Caco-2 (cell line): ENCODE results near the gene PRG3. TPM values are rescaled to one million over a fixed set of nuclear protein-coding genes. Genes with fewer than 3 reads are reported as not detected.

Source experiments
- BruUV-seq: library from RNA; stranded (reverse); fragments of 400-500 nt; replicated peaks from 2 replicates; lab custom pipeline; 2021; lab: Mats Ljungman, UMichigan
- CTCF ChIA-PET: fragments of 300-600 bp; sonication (Branson Sonifier 250); formaldehyde crosslinking; loops from one replicate; lab custom pipeline; 2022; ENCODE audit warnings: antibody characterized with exemption; lab: Charles Lee
- POLR2A ChIA-PET: fragments of 300-600 bp; sonication (Branson Sonifier 250); formaldehyde crosslinking; loops from one replicate; lab custom pipeline; 2022; ENCODE audit warnings: antibody characterized with exemption; lab: Charles Lee
- DNase-seq, 2 experiments: peaks; one replicate each; pipeline versions ENCODE4 v3.0.0 to v3.0.0-alpha.2; 2020 to 2022
- H3K27me3 ChIP-seq: replicated peaks from 2 replicates; pipeline ENCODE4 v1.6.0; 2011; ENCODE audit warnings: low read length; ENCODE audit not compliant: control insufficient read depth, insufficient read depth
- H3K36me3 ChIP-seq: 2 replicates; pipeline ENCODE4 v1.5.1; 2011; ENCODE audit warnings: low read length; ENCODE audit not compliant: control insufficient read depth, insufficient read depth
- H3K4me1 ChIP-seq: fragments of 250-450 bp; sonication (Bioruptor Pico); 2 replicates; pipeline ENCODE4 v1.5.1; 2020; ENCODE audit warnings: mild to moderate bottlenecking
- H3K4me3 ChIP-seq: 2 replicates; pipeline ENCODE4 v1.5.1; 2011; ENCODE audit warnings: low read depth, mild to moderate bottlenecking, control low read depth, low read length
- H3K9me3 ChIP-seq: fragments of 250-450 bp; sonication (Bioruptor Pico); 2 replicates; pipeline ENCODE4 v1.5.1; 2020; ENCODE audit warnings: mild to moderate bottlenecking, moderate library complexity
- H3K27ac Mint-ChIP-seq: one replicate; pipeline ENCODE4 v1.8.0; 2022; ENCODE audit warnings: mixed read lengths; ENCODE audit not compliant: unreplicated experiment
- H3K27me3 Mint-ChIP-seq: one replicate; pipeline ENCODE4 v1.8.0; 2022; ENCODE audit warnings: mixed read lengths; ENCODE audit not compliant: insufficient read depth, unreplicated experiment
- H3K36me3 Mint-ChIP-seq: one replicate; pipeline ENCODE4 v1.8.0; 2022; ENCODE audit warnings: mild to moderate bottlenecking, mixed read lengths; ENCODE audit not compliant: insufficient read depth, unreplicated experiment
- H3K4me1 Mint-ChIP-seq: one replicate; pipeline ENCODE4 v1.8.0; 2022; ENCODE audit warnings: low read depth, mixed read lengths; ENCODE audit not compliant: unreplicated experiment
- H3K4me3 Mint-ChIP-seq: one replicate; pipeline ENCODE4 v1.8.0; 2022; ENCODE audit warnings: mild to moderate bottlenecking, moderate library complexity, mixed read lengths; ENCODE audit not compliant: unreplicated experiment
- H3K9me3 Mint-ChIP-seq: one replicate; pipeline ENCODE4 v1.8.0; 2022; ENCODE audit warnings: mixed read lengths; ENCODE audit not compliant: unreplicated experiment
- CTCF ChIP-seq, 2 experiments: fragments of 200-600 bp in 1 of 2; IDR thresholded peaks; 1 replicate in 1 of 2; 2 replicates in 1 of 2; pipeline versions ENCODE4 v1.5.1 to v1.8.0; 2011 to 2022; ENCODE audit warnings: antibody characterized with exemption in 1 of 2, control low read depth in 1 of 2, inconsistent platforms in 1 of 2, low read depth in 1 of 2, low read length in 1 of 2, mild to moderate bottlenecking in 1 of 2, moderate library complexity in 1 of 2; ENCODE audit not compliant: insufficient read depth in 1 of 2, severe bottlenecking in 1 of 2, unreplicated experiment in 1 of 2
- intact Hi-C: fragments of 100-400 bp; cut with micrococcal nuclease; formaldehyde crosslinking; loops from one replicate; pipeline ENCODE4 v1.10.0; 2022; ENCODE audit not compliant: unreplicated experiment
- total RNA-seq: library from RNA; stranded (reverse); gene quantifications from 2 replicates; pipeline ENCODE4 v1.2.3, GENCODE V29; 2022

Gene PRG3
- total RNA-seq, 1 experiment from 2014 or later = not detected

GRCh38 chr11:57368106-57368844, 12.7 kb downstream of the PRG3 start:
- TF ChIP-seq CTCF (IDR thresholded peaks at IDR 0.05; ENCODE audit: insufficient read depth in 1 of 2, low read depth in 1 of 2, low read length in 1 of 2, severe bottlenecking in 1 of 2, unreplicated experiment in 1 of 2) = no peak
- no peaks in the 10 kb centered on the region for H3K4me1 ChIP-seq
- no peaks in the 10 kb centered on the region for H3K4me1 Mint-ChIP-seq
- BruUV-seq = no TSS peak
- H3K9me3 ChIP-seq = no peaks in the 10 kb centered on the region
- POLR2A ChIA-PET = no interaction called here
- H3K27ac Mint-ChIP-seq = no peak overlapping the region
- CTCF ChIA-PET = no interaction called here
- H3K9me3 Mint-ChIP-seq = no peaks in the 10 kb centered on the region
- DNase-seq = no peak
- H3K4me3 Mint-ChIP-seq = no peak overlapping the region
- no peaks in the 10 kb centered on the region for H3K36me3 ChIP-seq
- no peak overlapping the region for H3K4me3 ChIP-seq
- H3K36me3 Mint-ChIP-seq = no peaks in the 10 kb centered on the region
- intact Hi-C loops = no loop called here
- no peaks in the 10 kb centered on the region for H3K27me3 Mint-ChIP-seq
- H3K27me3 ChIP-seq = no peaks in the 10 kb centered on the region

- Mint-ChIP-seq H3K4me1 (peaks cover 12% of the 10 kb centered on the region), H3K36me3 (peaks cover 6% of the 10 kb centered on the region), H3K4me3 (no peak overlapping the region), H3K27ac (no peak overlapping the region), H3K27me3 (no peaks in the 10 kb centered on the region), H3K9me3 (peaks cover 16% of the 10 kb centered on the region)
- ChIA-PET CTCF (interaction anchor here (0.6 kb wide), 1 partner anchor 93 kb away, joined by 3 read pairs; no protein-coding TSS in a partner anchor), POLR2A (no interaction called here)
- no peak overlapping the region for H3K4me3 ChIP-seq
- intact Hi-C loops = loop anchor here (5.0 kb wide), 1 partner anchor 67 kb away; no protein-coding TSS in a partner anchor
- no peak for TF ChIP-seq CTCF (IDR thresholded peaks at IDR 0.05; ENCODE audit: insufficient read depth in 1 of 2, low read depth in 1 of 2, low read length in 1 of 2, severe bottlenecking in 1 of 2, unreplicated experiment in 1 of 2)
- no peaks in the 10 kb centered on the region for H3K27me3 ChIP-seq
- no peaks in the 10 kb centered on the region for H3K36me3 ChIP-seq
- H3K4me1 ChIP-seq = peaks cover 13% of the 10 kb centered on the region
- no peak for DNase-seq
- H3K9me3 ChIP-seq = no peaks in the 10 kb centered on the region
- BruUV-seq = no TSS peak
These were observed 15.9 kb downstream of the PRG3 start for GRCh38 chr11:57364851-57365660.
